ENCODE results near the gene OSBPL8. TPM values are rescaled to one million over a fixed set of nuclear protein-coding genes. Genes with fewer than 3 reads are reported as not detected.
"Not testable (repeated sequence)": the region's sequence is repeated elsewhere in the genome, so short reads cannot be mapped to it uniquely, and the experiment has no call there.

The OSBPL8 gene
- total RNA-seq, 1 experiment from 2014 or later = 71.1 TPM

DNA sequence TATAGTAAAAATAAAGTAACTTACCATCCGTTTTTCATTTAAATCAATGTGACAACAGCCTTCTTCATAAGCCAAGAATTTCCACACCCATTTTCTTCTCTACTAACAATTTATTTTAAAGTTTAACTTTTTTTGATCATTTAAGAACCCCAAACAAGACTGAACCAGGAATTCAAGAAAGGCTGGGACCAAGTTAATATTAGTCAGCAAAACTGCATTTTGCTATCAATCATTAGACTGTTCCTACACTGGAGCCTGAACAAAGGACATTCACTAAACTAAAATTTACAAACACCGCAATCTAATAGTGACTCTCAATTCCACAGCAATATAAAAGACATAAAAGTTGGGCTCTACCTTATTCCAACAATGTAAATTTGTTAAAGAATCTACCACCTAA is 73.6 kb downstream of the OSBPL8 start:
- H3K27me3 Mint-ChIP-seq (ENCODE audit: insufficient read depth, unreplicated experiment) = no peaks in the 10 kb centered on the region
- no peak overlapping the region for H3K27ac Mint-ChIP-seq (ENCODE audit: low read depth, unreplicated experiment)
- DNase-seq (ENCODE audit: unreplicated experiment) = no peak
- ChIA-PET CTCF (no interaction called here), POLR2A (no interaction called here)
- peaks cover 18% of the 10 kb centered on the region for H3K36me3 Mint-ChIP-seq (ENCODE audit: insufficient read depth, unreplicated experiment)
- no peaks in the 10 kb centered on the region for H3K4me1 Mint-ChIP-seq (ENCODE audit: insufficient read depth, unreplicated experiment)
- BruUV-seq (replicated peaks) = TSS peak; percentile 19
- H3K4me3 Mint-ChIP-seq (ENCODE audit: unreplicated experiment) = no peak overlapping the region
- TF ChIP-seq, protein P1, sequence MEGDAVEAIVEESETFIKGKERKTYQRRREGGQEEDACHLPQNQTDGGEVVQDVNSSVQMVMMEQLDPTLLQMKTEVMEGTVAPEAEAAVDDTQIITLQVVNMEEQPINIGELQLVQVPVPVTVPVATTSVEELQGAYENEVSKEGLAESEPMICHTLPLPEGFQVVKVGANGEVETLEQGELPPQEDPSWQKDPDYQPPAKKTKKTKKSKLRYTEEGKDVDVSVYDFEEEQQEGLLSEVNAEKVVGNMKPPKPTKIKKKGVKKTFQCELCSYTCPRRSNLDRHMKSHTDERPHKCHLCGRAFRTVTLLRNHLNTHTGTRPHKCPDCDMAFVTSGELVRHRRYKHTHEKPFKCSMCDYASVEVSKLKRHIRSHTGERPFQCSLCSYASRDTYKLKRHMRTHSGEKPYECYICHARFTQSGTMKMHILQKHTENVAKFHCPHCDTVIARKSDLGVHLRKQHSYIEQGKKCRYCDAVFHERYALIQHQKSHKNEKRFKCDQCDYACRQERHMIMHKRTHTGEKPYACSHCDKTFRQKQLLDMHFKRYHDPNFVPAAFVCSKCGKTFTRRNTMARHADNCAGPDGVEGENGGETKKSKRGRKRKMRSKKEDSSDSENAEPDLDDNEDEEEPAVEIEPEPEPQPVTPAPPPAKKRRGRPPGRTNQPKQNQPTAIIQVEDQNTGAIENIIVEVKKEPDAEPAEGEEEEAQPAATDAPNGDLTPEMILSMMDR (IDR thresholded peaks at IDR 0.05; ENCODE audit: unreplicated experiment) = no peak
- intact Hi-C loops (cut with micrococcal nuclease) = no loop called here
- H3K9me3 Mint-ChIP-seq (ENCODE audit: unreplicated experiment) = no peaks in the 10 kb centered on the region

- Mint-ChIP-seq H3K27ac (ENCODE audit: low read depth, unreplicated experiment) (no peak overlapping the region), H3K4me1 (ENCODE audit: insufficient read depth, unreplicated experiment) (no peaks in the 10 kb centered on the region), H3K4me3 (ENCODE audit: unreplicated experiment) (no peak overlapping the region), H3K27me3 (ENCODE audit: insufficient read depth, unreplicated experiment) (no peaks in the 10 kb centered on the region), H3K36me3 (ENCODE audit: insufficient read depth, unreplicated experiment) (peaks cover 18% of the 10 kb centered on the region), H3K9me3 (ENCODE audit: unreplicated experiment) (no peaks in the 10 kb centered on the region)
- BruUV-seq (replicated peaks) = no TSS peak
- POLR2A ChIA-PET = no interaction called here
- TF ChIP-seq, protein P1 (IDR thresholded peaks at IDR 0.05; ENCODE audit: unreplicated experiment) = no peak
- intact Hi-C loops (cut with micrococcal nuclease) = no loop called here
- no peak for DNase-seq (ENCODE audit: unreplicated experiment)
- CTCF ChIA-PET = interaction anchor here (0.6 kb wide), 1 partner anchor 106 kb away, joined by 3 read pairs; no protein-coding TSS in a partner anchor
These were observed 78.8 kb downstream of the OSBPL8 start for GRCh38 chr12:76480796-76481195.

DNA sequence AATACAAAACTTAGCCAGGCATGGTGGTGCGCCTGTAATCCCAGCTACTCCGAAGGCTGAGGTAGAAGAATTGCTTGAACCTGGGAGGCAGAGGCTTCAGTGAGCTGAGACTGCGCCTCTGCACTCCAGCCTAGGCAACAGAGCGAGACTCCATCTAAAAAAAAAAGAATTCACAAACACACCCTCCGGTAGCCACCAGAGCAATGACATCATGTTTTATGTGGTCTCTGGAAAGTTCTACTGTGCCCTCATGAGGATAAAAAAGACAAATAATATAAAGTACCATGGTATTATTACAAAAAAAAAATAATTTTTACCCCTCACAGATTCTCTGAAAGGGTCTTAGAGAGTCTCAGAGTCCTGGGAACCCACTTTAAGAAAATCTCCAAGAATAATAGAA is 81.5 kb downstream of the OSBPL8 start:
- Mint-ChIP-seq H3K4me1 (ENCODE audit: insufficient read depth, unreplicated experiment) (no peaks in the 10 kb centered on the region), H3K4me3 (ENCODE audit: unreplicated experiment) (no peak overlapping the region), H3K9me3 (ENCODE audit: unreplicated experiment) (no peaks in the 10 kb centered on the region), H3K36me3 (ENCODE audit: insufficient read depth, unreplicated experiment) (peaks cover 6% of the 10 kb centered on the region), H3K27me3 (ENCODE audit: insufficient read depth, unreplicated experiment) (no peaks in the 10 kb centered on the region), H3K27ac (ENCODE audit: low read depth, unreplicated experiment) (no peak overlapping the region)
- POLR2A ChIA-PET = no interaction called here
- DNase-seq (ENCODE audit: unreplicated experiment) = no peak
- CTCF ChIA-PET = interaction anchor here (0.5 to 0.8 kb wide), 2 partner anchors 20 to 294 kb away, joined by 3 read pairs; no protein-coding TSS in a partner anchor
- BruUV-seq (replicated peaks) = no TSS peak
- TF ChIP-seq, protein P1 (IDR thresholded peaks at IDR 0.05; ENCODE audit: unreplicated experiment) = no peak
- intact Hi-C loops (cut with micrococcal nuclease) = no loop called here

DNA sequence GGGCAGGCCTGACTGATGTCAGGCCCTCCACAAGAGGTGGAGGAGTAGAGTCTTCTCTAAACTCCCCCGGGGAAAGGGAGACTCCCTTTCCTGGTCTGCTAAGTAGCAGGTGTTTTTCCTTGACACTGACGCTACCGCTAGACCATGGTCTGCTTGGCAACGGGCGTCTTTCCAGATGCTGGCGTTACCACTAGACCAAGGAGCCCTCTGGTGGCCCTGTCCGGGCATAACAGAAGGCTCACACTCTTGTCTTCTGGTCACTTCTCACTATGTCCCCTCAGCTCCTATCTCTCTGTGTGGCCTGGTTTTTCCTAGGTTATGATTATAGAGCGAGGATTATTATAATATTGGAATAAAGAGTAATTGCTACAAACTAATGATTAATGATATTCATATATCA is 86.7 kb downstream of the OSBPL8 start:
- POLR2A ChIA-PET; H3K4me3 Mint-ChIP-seq (ENCODE audit: unreplicated experiment); H3K27ac Mint-ChIP-seq (ENCODE audit: low read depth, unreplicated experiment): not testable (repeated sequence)

More for the DNA sequence above, 86.7 kb downstream of the OSBPL8 start:
- H3K4me1 Mint-ChIP-seq (ENCODE audit: insufficient read depth, unreplicated experiment); H3K27me3 Mint-ChIP-seq (ENCODE audit: insufficient read depth, unreplicated experiment); H3K9me3 Mint-ChIP-seq (ENCODE audit: unreplicated experiment); BruUV-seq (replicated peaks); intact Hi-C loops (cut with micrococcal nuclease); H3K36me3 Mint-ChIP-seq (ENCODE audit: insufficient read depth, unreplicated experiment): not testable (repeated sequence)
- CTCF ChIA-PET = interaction anchor here (1.4 kb wide), 1 partner anchor 74 kb away, joined by 7 read pairs; no protein-coding TSS in a partner anchor
- peak; percentile 35 for DNase-seq (ENCODE audit: unreplicated experiment)
- TF ChIP-seq, protein P1 (IDR thresholded peaks at IDR 0.05; ENCODE audit: unreplicated experiment) = peak; percentile 34
